ENCODE results near the gene OR52E8. TPM values are rescaled to one million over a fixed set of nuclear protein-coding genes. Genes with fewer than 3 reads are reported as not detected.

Gene OR52E8
- total RNA-seq (not detected), polyA plus RNA-seq (not detected)

- Histone ChIP-seq H3K27ac (ENCODE audit: low read depth in 1 of 2, low read length in 2 of 2) (no peak within 1 kb of the TSS), H3K9ac (ENCODE audit: low read depth in 1 of 2, low read length in 2 of 2) (no peak within 1 kb of the TSS), H3K4me3 (ENCODE audit: low read depth in 1 of 3, low read length in 3 of 3) (no peak within 1 kb of the TSS), H3K36me3 (ENCODE audit: control insufficient read depth in 4 of 4, insufficient read depth in 3 of 4, low read depth in 1 of 4, low read length in 3 of 4) (no peaks in the 10 kb centered on the region), H3K9me3 (ENCODE audit: control insufficient read depth in 4 of 4, low read length in 3 of 4) (peaks cover 0 to 3% (median 0%) of the 10 kb centered on the region in 4 donors), H3K4me1 (ENCODE audit: control insufficient read depth in 4 of 4, insufficient read depth in 4 of 4, low read length in 3 of 4) (no peaks in the 10 kb centered on the region), H3K27me3 (ENCODE audit: control insufficient read depth in 4 of 4, insufficient read depth in 4 of 4, low read length in 3 of 4) (no peaks in the 10 kb centered on the region)
- DNase-seq (ENCODE audit: low spot score) = no peak
- TF ChIP-seq FOXA1 (IDR thresholded peaks at IDR 0.05) (no peak), RAD21 (IDR thresholded peaks at IDR 0.05) (no peak), CTCF (IDR thresholded peaks at IDR 0.05; ENCODE audit: low read depth, low read length, missing input control) (no peak), SP1 (IDR thresholded peaks at IDR 0.05) (no peak), NR2F2 (IDR thresholded peaks at IDR 0.05) (no peak), TAF1 (conservative IDR thresholded peaks at IDR 0.05) (no peak), EGR1 (IDR thresholded peaks at IDR 0.05; ENCODE audit: low read depth in 2 of 2) (no peak), RXRA (IDR thresholded peaks at IDR 0.05) (no peak), GABPA (IDR thresholded peaks at IDR 0.05 in 1 of 2, conservative IDR thresholded peaks at IDR 0.05 in 1 of 2) (no peak), HNF4A (conservative IDR thresholded peaks at IDR 0.05) (no peak), YY1 (IDR thresholded peaks at IDR 0.05) (no peak)
- TF ChIP-seq, protein P1, sequence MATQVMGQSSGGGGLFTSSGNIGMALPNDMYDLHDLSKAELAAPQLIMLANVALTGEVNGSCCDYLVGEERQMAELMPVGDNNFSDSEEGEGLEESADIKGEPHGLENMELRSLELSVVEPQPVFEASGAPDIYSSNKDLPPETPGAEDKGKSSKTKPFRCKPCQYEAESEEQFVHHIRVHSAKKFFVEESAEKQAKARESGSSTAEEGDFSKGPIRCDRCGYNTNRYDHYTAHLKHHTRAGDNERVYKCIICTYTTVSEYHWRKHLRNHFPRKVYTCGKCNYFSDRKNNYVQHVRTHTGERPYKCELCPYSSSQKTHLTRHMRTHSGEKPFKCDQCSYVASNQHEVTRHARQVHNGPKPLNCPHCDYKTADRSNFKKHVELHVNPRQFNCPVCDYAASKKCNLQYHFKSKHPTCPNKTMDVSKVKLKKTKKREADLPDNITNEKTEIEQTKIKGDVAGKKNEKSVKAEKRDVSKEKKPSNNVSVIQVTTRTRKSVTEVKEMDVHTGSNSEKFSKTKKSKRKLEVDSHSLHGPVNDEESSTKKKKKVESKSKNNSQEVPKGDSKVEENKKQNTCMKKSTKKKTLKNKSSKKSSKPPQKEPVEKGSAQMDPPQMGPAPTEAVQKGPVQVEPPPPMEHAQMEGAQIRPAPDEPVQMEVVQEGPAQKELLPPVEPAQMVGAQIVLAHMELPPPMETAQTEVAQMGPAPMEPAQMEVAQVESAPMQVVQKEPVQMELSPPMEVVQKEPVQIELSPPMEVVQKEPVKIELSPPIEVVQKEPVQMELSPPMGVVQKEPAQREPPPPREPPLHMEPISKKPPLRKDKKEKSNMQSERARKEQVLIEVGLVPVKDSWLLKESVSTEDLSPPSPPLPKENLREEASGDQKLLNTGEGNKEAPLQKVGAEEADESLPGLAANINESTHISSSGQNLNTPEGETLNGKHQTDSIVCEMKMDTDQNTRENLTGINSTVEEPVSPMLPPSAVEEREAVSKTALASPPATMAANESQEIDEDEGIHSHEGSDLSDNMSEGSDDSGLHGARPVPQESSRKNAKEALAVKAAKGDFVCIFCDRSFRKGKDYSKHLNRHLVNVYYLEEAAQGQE (IDR thresholded peaks at IDR 0.05) = no peak
- TF ChIP-seq, protein P2, sequence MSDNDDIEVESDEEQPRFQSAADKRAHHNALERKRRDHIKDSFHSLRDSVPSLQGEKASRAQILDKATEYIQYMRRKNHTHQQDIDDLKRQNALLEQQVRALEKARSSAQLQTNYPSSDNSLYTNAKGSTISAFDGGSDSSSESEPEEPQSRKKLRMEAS (IDR thresholded peaks at IDR 0.05) = no peak
- TF ChIP-seq, protein P3, sequence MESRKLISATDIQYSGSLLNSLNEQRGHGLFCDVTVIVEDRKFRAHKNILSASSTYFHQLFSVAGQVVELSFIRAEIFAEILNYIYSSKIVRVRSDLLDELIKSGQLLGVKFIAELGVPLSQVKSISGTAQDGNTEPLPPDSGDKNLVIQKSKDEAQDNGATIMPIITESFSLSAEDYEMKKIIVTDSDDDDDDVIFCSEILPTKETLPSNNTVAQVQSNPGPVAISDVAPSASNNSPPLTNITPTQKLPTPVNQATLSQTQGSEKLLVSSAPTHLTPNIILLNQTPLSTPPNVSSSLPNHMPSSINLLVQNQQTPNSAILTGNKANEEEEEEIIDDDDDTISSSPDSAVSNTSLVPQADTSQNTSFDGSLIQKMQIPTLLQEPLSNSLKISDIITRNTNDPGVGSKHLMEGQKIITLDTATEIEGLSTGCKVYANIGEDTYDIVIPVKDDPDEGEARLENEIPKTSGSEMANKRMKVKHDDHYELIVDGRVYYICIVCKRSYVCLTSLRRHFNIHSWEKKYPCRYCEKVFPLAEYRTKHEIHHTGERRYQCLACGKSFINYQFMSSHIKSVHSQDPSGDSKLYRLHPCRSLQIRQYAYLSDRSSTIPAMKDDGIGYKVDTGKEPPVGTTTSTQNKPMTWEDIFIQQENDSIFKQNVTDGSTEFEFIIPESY (IDR thresholded peaks at IDR 0.05) = no peak
- TF ChIP-seq, protein P4, sequence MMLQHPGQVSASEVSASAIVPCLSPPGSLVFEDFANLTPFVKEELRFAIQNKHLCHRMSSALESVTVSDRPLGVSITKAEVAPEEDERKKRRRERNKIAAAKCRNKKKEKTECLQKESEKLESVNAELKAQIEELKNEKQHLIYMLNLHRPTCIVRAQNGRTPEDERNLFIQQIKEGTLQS (IDR thresholded peaks at IDR 0.05) = no peak
- 86% methylated on average over 3 of the region's 3 CpGs for WGBS
Measured at GRCh38 chr11:5857590-5857989, at the start of gene OR52E8. Gene OR52E8 (minus strand): TSS chr11:5857690. CDS start chr11:5857690, 0 bp downstream.

DNA sequence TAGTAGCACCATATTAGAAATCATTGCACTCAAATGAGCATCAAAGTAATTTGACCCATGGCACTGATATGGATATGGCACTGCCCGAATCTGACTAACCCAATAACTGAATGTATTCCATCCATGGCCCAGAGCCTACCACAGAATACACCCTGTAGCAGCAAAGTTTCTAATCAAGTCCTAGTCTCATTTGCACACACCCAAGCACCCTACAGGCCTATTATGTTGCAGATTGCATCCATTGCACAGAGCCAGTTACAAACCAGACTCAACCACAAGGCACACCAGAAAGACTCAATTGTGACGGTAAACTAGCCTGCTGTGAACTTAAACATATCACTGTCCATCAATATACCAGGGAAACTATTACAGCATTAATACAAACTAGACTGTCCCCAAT is 42.0 kb upstream of the OR52E8 start:
- Histone ChIP-seq H3K36me3 (ENCODE audit: control insufficient read depth in 4 of 4, insufficient read depth in 3 of 4, low read depth in 1 of 4, low read length in 3 of 4) (no peaks in the 10 kb centered on the region), H3K4me3 (ENCODE audit: low read depth in 1 of 3, low read length in 3 of 3) (no peak overlapping the region), H3K9me3 (ENCODE audit: control insufficient read depth in 4 of 4, low read length in 3 of 4) (no peaks in the 10 kb centered on the region), H3K9ac (ENCODE audit: low read depth in 1 of 2, low read length in 2 of 2) (no peak overlapping the region), H3K27me3 (ENCODE audit: control insufficient read depth in 4 of 4, insufficient read depth in 4 of 4, low read length in 3 of 4) (peaks cover 0 to 2% (median 0%) of the 10 kb centered on the region in 4 donors), H3K27ac (ENCODE audit: low read depth in 1 of 2, low read length in 2 of 2) (no peak overlapping the region), H3K4me1 (ENCODE audit: control insufficient read depth in 4 of 4, insufficient read depth in 4 of 4, low read length in 3 of 4) (no peaks in the 10 kb centered on the region)
- WGBS = 80% methylated on average over 2 of the region's 2 CpGs
- no peak for DNase-seq (ENCODE audit: low spot score)
- TF ChIP-seq EGR1 (IDR thresholded peaks at IDR 0.05; ENCODE audit: low read depth in 2 of 2) (no peak), CTCF (IDR thresholded peaks at IDR 0.05; ENCODE audit: low read depth, low read length, missing input control) (no peak), FOXA2 (IDR thresholded peaks at IDR 0.05) (no peak), SP1 (IDR thresholded peaks at IDR 0.05) (no peak), HNF4A (conservative IDR thresholded peaks at IDR 0.05) (no peak), TAF1 (conservative IDR thresholded peaks at IDR 0.05) (no peak)
- TF ChIP-seq, protein P4 (IDR thresholded peaks at IDR 0.05) = no peak
- TF ChIP-seq, protein P2 (IDR thresholded peaks at IDR 0.05) = no peak
